ENCODE measurements around the gene OPALIN.

OPALIN gene

DNA sequence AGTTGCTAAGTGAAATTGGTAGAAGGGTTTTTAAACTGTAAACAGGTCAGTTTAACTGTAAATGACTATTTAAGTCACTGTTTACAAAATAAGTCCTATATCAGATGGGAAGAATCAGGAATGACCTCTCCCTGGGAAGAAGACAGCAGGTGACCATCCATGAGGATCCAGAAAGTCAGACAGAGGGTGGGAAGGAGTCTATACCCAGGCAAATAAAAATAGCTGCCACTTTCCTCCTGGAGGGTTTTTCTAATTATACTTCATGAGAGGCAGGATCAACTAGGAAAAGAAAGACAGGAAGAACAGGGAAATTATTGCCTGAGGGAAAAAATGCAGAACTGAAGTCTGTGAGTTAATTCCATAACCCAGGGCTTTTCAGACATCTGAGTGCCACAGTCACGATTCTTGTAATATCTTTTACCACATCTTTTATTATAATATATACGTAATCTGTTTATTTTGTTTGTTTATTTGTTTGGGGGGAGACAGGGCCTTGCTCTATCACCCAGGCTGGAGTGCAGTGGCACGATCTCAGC, 47.6 kb downstream of the OPALIN start:
- TF ChIP-seq SIN3A (IDR thresholded peaks at IDR 0.05; ENCODE audit: borderline replicate concordance, insufficient read depth, low read length) (no peak), POLR2AphosphoS5 (IDR thresholded peaks at IDR 0.05; ENCODE audit: low read depth, low read length) (no peak), FOXP2 (optimal IDR thresholded peaks at IDR 0.05; ENCODE audit: borderline replicate concordance, extremely low read depth, extremely low read length, insufficient read depth) (no peak), TAF1 (IDR thresholded peaks at IDR 0.05; ENCODE audit: borderline replicate concordance, insufficient read depth, low read length) (no peak)
- TF ChIP-seq, protein P1, sequence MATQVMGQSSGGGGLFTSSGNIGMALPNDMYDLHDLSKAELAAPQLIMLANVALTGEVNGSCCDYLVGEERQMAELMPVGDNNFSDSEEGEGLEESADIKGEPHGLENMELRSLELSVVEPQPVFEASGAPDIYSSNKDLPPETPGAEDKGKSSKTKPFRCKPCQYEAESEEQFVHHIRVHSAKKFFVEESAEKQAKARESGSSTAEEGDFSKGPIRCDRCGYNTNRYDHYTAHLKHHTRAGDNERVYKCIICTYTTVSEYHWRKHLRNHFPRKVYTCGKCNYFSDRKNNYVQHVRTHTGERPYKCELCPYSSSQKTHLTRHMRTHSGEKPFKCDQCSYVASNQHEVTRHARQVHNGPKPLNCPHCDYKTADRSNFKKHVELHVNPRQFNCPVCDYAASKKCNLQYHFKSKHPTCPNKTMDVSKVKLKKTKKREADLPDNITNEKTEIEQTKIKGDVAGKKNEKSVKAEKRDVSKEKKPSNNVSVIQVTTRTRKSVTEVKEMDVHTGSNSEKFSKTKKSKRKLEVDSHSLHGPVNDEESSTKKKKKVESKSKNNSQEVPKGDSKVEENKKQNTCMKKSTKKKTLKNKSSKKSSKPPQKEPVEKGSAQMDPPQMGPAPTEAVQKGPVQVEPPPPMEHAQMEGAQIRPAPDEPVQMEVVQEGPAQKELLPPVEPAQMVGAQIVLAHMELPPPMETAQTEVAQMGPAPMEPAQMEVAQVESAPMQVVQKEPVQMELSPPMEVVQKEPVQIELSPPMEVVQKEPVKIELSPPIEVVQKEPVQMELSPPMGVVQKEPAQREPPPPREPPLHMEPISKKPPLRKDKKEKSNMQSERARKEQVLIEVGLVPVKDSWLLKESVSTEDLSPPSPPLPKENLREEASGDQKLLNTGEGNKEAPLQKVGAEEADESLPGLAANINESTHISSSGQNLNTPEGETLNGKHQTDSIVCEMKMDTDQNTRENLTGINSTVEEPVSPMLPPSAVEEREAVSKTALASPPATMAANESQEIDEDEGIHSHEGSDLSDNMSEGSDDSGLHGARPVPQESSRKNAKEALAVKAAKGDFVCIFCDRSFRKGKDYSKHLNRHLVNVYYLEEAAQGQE (IDR thresholded peaks at IDR 0.05; ENCODE audit: insufficient read depth in 1 of 2, low read depth in 2 of 2, low read length in 2 of 2) = no peak

DNA sequence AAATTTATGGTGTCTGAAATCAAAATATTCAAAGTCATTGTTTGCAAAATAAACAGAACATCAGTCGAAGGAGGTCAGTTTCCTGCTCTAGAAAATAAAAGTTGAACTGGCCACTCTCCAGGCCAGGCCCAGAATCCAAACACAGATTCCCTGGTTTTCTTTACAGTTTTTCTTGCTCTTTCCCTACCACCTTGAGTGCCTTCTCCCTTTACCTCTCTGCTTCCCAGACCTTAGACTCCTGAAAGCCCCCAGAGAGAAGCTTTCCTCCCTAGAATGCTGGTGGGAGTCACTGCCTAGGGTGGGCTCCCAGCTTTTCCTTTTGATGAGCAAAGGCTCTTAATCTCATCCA, 48.5 kb downstream of the OPALIN start:
- TF ChIP-seq, protein P1 (IDR thresholded peaks at IDR 0.05; ENCODE audit: insufficient read depth in 1 of 2, low read depth in 2 of 2, low read length in 2 of 2) = no peak
- TF ChIP-seq FOXP2 (optimal IDR thresholded peaks at IDR 0.05; ENCODE audit: borderline replicate concordance, extremely low read depth, extremely low read length, insufficient read depth) = no peak

DNA sequence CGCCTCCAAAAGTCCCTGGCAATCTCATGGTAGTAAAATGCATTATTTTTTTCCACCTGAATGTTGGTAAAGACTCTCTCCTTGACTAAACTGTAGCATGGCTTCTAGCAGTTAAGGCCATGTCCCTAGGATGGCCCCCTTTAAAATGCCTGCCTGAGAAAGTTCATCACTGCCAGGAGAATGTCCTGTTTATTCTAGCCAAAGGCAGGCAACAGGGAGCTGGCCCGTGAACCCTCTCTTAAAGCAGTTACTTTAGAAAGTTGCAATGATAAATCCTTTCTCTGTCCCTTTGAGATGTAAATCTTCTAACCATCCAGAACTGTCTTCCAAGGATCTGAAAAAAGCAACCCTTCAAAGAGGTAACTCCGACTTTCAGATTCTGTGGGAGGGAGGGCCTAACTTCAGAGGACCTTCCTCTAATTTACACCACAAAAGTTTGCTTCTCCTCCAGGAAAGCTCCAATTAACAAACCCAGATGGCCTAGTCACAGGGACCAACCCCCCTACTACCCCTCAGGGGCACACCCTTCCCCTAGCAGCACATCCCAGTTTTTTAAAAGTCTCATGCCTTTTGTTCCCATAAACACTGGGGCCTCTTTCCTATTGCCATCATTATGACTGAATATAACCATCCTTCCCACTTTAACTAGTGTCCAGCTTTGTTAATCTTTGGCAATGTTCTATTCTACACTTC, 49.0 kb downstream of the OPALIN start:
- TF ChIP-seq POLR2AphosphoS5 (IDR thresholded peaks at IDR 0.05; ENCODE audit: low read depth, low read length) (no peak), FOXP2 (optimal IDR thresholded peaks at IDR 0.05; ENCODE audit: borderline replicate concordance, extremely low read depth, extremely low read length, insufficient read depth) (no peak), TAF1 (IDR thresholded peaks at IDR 0.05; ENCODE audit: borderline replicate concordance, insufficient read depth, low read length) (no peak), SIN3A (IDR thresholded peaks at IDR 0.05; ENCODE audit: borderline replicate concordance, insufficient read depth, low read length) (no peak)
- TF ChIP-seq, protein P1 (IDR thresholded peaks at IDR 0.05; ENCODE audit: insufficient read depth in 1 of 2, low read depth in 2 of 2, low read length in 2 of 2) = no peak

DNA sequence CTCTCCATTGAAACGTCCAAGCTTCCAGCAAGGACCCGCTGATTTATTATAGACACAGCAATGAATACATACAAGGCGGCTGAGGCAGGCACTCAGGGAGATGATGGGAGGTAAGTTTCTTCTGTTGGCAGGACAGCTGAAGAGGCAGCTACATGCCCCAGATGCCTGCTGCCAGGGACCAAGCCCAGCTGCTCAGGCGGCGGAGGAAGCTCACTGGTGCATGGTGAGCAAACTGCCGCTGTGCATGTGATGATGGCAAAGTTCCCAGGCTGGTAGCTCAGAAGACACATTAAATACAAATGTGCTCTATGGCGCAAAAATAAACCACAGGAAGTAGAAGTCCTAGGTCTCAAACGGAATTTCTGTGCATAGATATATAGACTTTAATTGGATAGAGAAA, 52.3 kb downstream of the OPALIN start:
- no peak for TF ChIP-seq POLR2AphosphoS5 (IDR thresholded peaks at IDR 0.05; ENCODE audit: low read depth, low read length)

DNA sequence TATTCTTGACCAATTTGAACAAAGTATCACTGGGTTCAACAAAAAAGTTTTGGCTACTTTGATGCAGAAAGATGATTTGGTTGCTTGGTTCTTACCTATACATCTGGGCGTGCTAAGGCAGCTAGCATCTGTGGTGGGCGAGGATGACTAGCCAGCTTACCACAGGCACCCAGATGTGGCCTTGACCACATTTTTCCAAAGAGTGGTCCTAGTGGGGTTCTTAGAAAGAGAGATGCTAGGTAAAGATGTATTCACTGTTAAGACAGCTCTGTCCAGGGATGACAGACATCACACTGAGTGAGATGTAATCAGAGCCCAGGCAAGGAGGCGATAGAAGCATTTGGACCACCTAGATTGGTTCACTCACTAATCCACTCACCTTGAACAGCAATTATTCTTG, 53.8 kb downstream of the OPALIN start:
- TF ChIP-seq, protein P1 (IDR thresholded peaks at IDR 0.05; ENCODE audit: insufficient read depth in 1 of 2, low read depth in 2 of 2, low read length in 2 of 2) = no peak
- TF ChIP-seq POLR2AphosphoS5 (IDR thresholded peaks at IDR 0.05; ENCODE audit: low read depth, low read length) = no peak
- no peak for TF ChIP-seq SIN3A (IDR thresholded peaks at IDR 0.05; ENCODE audit: borderline replicate concordance, insufficient read depth, low read length)
- no peak for TF ChIP-seq FOXP2 (optimal IDR thresholded peaks at IDR 0.05; ENCODE audit: borderline replicate concordance, extremely low read depth, extremely low read length, insufficient read depth)
- no peak for TF ChIP-seq TAF1 (IDR thresholded peaks at IDR 0.05; ENCODE audit: borderline replicate concordance, insufficient read depth, low read length)
